Measurements from ENCODE around the gene ECEL1.
"Not testable (repeated sequence)": the region's sequence is repeated elsewhere in the genome, so short reads cannot be mapped to it uniquely, and the experiment has no call there.

ECEL1 gene

DNA sequence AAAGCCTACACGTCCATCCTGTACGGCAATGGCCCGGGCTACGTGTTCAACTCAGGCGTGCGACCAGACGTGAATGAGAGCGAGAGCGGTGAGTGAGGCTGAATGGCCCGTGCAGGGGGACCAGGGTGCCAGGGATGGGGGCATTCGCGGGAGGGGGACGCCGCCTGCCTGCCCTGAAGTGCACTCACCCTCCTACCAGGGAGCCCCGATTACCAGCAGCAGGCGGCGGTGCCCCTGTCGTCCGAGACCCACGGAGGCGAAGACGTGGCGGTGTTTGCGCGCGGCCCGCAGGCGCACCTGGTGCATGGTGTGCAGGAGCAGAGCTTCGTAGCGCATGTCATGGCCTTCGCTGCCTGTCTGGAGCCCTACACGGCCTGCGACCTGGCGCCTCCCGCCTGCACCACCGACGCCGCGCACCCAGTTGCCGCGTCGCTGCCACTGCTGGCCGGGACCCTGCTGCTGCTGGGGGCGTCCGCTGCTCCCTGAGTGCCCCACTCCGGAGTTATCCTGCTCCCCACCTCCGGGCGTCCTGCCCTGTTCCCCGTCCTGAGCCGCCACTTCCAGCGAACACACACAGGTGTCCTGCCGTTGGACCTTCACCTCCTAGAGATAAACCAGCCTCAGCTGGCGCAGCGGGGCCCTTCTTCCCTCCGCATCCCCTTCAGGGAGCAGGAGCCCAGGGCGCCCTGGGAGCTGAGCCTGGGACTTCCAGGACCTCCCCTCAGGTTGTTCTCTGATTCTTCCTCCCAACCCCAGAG, 28.8 kb downstream of the ECEL1 start:
- no peak overlapping the region for H3K27ac ChIP-seq
- no peak for TF ChIP-seq CTCF (conservative IDR thresholded peaks at IDR 0.05)

DNA sequence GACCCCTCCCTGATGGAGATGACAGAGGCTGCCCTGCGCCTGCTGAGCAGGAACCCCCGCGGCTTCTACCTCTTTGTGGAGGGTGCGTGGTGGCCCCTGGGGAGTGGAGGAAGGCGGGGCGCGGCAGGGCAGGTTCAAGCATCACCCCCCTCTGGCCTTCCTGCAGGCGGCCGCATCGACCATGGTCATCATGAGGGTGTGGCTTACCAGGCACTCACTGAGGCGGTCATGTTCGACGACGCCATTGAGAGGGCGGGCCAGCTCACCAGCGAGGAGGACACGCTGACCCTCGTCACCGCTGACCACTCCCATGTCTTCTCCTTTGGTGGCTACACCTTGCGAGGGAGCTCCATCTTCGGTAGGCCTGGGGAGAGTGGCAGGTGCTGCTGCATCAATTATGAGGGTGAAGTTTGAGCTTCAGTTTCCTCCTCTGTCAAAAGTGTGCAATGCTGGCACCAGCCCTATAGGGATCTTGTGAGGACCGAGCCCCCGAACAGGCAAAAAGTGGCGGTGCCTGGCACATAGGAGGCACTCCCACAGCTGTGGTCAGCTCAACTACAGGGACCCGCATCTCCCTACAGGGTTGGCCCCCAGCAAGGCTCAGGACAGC, 29.5 kb downstream of the ECEL1 start:
- TF ChIP-seq CTCF (conservative IDR thresholded peaks at IDR 0.05) = no peak
- H3K27ac ChIP-seq = no peak overlapping the region

DNA sequence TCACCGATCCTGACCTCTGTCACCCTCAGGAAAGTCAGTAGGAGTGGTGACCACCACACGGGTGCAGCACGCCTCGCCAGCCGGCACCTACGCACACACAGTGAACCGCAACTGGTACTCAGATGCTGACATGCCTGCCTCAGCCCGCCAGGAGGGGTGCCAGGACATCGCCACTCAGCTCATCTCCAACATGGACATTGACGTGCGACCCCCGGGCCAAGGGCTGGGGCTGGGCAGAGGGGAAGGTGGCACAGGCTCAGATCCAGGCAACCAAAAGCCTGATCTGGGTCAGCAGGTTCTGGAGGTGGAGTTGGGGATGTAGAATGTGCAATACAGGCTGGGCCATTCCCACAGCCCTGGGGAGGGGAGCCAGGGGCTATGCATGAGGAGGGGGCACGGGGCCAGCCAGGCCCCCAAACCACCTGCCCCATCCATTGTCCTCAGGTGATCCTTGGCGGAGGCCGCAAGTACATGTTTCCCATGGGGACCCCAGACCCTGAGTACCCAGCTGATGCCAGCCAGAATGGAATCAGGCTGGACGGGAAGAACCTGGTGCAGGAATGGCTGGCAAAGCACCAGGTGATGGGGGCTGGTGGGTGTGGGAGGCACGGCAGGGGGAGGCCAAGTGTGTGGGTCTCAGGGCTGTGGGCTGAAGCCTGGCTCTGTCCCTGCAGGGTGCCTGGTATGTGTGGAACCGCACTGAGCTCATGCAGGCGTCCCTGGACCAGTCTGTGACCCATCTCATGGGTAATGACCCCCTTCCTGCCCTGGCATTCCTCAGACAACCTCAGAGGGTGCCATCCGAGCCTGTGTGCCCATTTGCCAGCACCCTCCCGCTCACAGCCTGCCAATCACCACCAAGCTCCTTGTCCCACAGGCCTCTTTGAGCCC, 30.3 kb downstream of the ECEL1 start:
- TF ChIP-seq CTCF (conservative IDR thresholded peaks at IDR 0.05) = no peak
- H3K27ac ChIP-seq = no peak overlapping the region

DNA sequence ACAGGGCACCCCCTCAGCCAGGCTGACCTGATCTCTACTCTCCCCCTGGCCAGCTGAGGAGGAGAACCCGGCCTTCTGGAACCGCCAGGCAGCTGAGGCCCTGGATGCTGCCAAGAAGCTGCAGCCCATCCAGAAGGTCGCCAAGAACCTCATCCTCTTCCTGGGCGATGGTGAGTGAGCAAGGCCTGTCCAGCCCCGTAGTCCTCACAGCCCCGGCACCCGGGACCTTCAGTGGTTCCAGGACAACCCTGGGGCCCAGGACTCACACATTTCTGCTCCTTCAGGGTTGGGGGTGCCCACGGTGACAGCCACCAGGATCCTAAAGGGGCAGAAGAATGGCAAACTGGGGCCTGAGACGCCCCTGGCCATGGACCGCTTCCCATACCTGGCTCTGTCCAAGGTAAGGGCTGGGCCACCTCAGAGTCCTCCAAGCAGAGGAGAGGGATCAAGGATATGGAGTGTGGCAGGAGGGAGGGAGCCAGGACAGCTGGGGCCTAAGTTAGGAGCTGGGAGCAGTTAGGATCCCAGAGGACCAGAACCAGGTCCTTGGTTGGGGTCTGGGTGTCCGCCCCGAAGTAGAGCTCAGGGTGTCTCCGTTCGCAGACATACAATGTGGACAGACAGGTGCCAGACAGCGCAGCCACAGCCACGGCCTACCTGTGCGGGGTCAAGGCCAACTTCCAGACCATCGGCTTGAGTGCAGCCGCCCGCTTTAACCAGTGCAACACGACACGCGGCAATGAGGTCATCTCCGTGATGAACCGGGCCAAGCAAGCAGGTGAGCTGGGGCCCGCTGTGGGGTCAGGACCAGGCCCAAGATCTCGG, 31.1 kb downstream of the ECEL1 start:
- no peak overlapping the region for H3K27ac ChIP-seq
- no peak for TF ChIP-seq CTCF (conservative IDR thresholded peaks at IDR 0.05)

DNA sequence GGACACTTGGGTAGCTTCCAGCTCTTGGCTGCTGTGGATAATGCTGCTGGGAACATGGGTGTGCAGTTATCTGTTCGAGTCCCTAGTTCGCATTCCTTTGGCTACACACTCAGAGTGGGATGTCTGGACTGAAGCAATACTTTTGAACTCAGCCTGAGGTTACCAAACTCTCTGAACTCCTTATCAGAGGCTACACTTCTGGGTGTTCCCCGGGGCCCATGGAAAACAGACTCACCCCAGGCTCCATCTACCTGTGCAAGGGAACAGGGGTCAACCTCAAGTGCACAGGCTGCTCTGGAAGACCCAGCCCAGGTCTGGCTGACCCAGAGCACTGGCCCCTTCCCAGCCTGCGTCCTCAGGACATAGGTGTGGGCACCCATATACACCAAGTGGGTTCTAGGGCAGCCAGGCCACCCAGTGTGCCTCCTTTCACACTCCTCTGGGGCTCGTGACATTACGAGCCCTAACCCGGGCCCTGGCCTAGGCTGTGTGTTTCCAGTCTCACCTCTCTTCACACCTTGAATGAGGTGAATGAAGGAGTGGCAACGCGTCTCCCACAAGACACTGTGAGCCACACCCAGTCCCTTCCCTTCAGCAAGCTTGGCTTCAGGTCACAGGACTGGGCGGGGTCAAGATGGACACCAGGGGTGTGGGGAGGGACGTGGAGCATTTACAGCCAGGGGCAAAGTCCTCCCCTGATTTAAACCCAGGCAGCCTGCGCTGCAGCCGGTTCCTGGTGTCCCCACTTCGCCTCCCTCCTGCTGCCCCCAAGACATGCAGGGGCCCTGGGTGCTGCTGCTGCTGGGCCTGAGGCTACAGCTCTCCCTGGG, 32.0 kb downstream of the ECEL1 start, which contains the start of gene ALPI:
TSS of gene ALPI (plus strand) at position 728 of the 830 bp plus-strand sequence. CDS start at position 775, 47 bp downstream.
- no peak for TF ChIP-seq CTCF (conservative IDR thresholded peaks at IDR 0.05)
- no peak within 1 kb of the TSS for H3K27ac ChIP-seq

DNA sequence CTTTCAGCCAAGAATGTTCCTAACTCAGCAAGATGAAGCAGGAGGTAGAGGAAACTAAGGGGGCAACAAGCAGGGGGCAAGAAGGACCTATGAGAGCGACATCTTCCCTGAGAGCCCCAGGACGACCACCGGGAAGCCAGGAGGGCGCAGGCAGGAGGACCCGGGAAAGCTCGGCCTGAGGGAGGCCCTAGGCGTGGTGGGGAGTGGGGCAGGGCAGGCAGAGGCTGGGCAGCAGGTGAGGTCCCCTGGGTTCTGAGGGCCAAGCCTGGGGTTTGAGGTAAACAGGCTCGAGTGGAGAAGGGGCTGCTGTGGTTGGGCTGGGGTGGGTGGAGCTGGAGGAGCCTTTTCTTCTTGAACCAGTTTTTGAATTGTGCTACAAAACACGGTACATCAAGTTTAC, 33.0 kb downstream of the ECEL1 start:
- TF ChIP-seq CTCF (conservative IDR thresholded peaks at IDR 0.05) = no peak
- no peak overlapping the region for H3K27ac ChIP-seq

GRCh38 chr2:232451645-232452044, 36.0 kb downstream of the ECEL1 start:
- H3K27ac ChIP-seq = not testable (repeated sequence)
